Measurements from ENCODE around the gene FANCC.

- TF ChIP-seq EZH2phosphoT487 (IDR thresholded peaks at IDR 0.05; ENCODE audit: insufficient read depth, low read depth) (no peak), EZH2 (IDR thresholded peaks at IDR 0.05; ENCODE audit: insufficient read depth, poor library complexity, severe bottlenecking) (no peak)
These were observed 25.3 kb downstream of the FANCC start for GRCh38 chr9:95292226-95292625.
